Vagina (tissue), 2 donors: Measurements from ENCODE around the gene SPSB1. TPM values are rescaled to one million over a fixed set of nuclear protein-coding genes. Genes with fewer than 3 reads are reported as not detected.

Experiments
- DNase-seq, 2 donors: peaks; one replicate each; pipeline ENCODE4 v3.0.0-alpha.2; 2017; ENCODE audit errors: extremely low spot score in 2 of 2
- H3K27ac ChIP-seq: fragments of 200-600 bp; sonication (generic); one replicate; pipeline ENCODE4 v1.5.1; 2019
- H3K27me3 ChIP-seq: fragments of 200-600 bp; sonication (generic); one replicate; pipeline ENCODE4 v1.5.1; 2019
- H3K36me3 ChIP-seq, 2 donors: fragments of 200-600 bp; sonication (generic); one replicate each; pipeline ENCODE4 v1.5.1; 2017 to 2019
- H3K4me1 ChIP-seq: fragments of 200-600 bp; sonication (generic); one replicate; pipeline ENCODE4 v1.5.1; 2019
- H3K4me3 ChIP-seq, 2 donors: fragments of 200-600 bp; sonication (generic); 1 replicate in 1 of 2; 2 replicates in 1 of 2; pipeline ENCODE4 v1.5.1; 2016 to 2019
- H3K9me3 ChIP-seq: fragments of 200-600 bp; sonication (generic); one replicate; pipeline ENCODE4 v1.5.1; 2019
- POLR2A ChIP-seq, 2 donors: fragments of 450-650 bp; IDR thresholded peaks; one replicate each; pipeline ENCODE4 v1.6.1; 2017; ENCODE audit warnings: antibody characterized with exemption in 2 of 2, mild to moderate bottlenecking in 2 of 2, moderate library complexity in 2 of 2
- POLR2AphosphoS5 ChIP-seq, 2 donors: sonication (generic); formaldehyde crosslinking; IDR thresholded peaks; one replicate each; pipeline ENCODE4 v1.9.0; 2017; ENCODE audit warnings: antibody characterized with exemption in 2 of 2, mild to moderate bottlenecking in 2 of 2, low read depth in 1 of 2; ENCODE audit not compliant: insufficient read depth in 1 of 2
- intact Hi-C: fragments of 100-400 bp; cut with DNase I; formaldehyde crosslinking; loops from one replicate; pipeline ENCODE4 v1.15.1; 2023
- total RNA-seq: library from RNA; depleted of rRNA; stranded (reverse); fragments of >200 nt; gene quantifications from one replicate; pipeline ENCODE4 v1.2.3, GENCODE V29; 2016
- TF ChIP-seq, protein P1 (sequence below), 3 experiments: fragments of 450-650 bp in 2 of 3; fragments of 200-600 bp in 1 of 3; sonication (generic) in 1 of 3; IDR thresholded peaks; one replicate each; pipeline ENCODE4 v1.5.1; 2017 to 2019; ENCODE audit warnings: antibody characterized with exemption in 3 of 3, mild to moderate bottlenecking in 2 of 3, moderate library complexity in 2 of 3

The SPSB1 gene
- total RNA-seq, 1 donor from 2014 or later = 40.0 TPM

DNA sequence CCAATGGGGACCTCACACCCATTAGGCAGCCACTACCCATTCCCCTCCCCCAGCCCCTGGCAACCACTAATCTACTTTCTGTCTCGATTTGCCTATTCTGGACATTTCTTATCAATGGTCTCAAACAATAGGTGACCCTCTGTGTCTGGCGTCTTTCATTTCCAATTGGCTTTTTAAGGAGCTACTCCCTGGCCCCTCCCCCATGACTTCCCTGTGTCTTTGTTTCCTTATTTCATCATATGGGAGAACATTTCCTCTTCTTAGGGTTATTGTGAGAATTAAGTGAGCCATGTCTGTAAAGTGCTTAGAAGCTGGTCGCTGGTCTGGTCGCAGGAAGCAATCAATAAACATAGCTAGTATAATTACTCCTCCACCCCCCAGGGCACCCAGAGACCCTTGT lies 80.9 kb downstream of the SPSB1 start:
- TF ChIP-seq POLR2A (IDR thresholded peaks at IDR 0.05) = no peak
- TF ChIP-seq, protein P1, sequence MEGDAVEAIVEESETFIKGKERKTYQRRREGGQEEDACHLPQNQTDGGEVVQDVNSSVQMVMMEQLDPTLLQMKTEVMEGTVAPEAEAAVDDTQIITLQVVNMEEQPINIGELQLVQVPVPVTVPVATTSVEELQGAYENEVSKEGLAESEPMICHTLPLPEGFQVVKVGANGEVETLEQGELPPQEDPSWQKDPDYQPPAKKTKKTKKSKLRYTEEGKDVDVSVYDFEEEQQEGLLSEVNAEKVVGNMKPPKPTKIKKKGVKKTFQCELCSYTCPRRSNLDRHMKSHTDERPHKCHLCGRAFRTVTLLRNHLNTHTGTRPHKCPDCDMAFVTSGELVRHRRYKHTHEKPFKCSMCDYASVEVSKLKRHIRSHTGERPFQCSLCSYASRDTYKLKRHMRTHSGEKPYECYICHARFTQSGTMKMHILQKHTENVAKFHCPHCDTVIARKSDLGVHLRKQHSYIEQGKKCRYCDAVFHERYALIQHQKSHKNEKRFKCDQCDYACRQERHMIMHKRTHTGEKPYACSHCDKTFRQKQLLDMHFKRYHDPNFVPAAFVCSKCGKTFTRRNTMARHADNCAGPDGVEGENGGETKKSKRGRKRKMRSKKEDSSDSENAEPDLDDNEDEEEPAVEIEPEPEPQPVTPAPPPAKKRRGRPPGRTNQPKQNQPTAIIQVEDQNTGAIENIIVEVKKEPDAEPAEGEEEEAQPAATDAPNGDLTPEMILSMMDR (IDR thresholded peaks at IDR 0.05) = no peak
- no peak for TF ChIP-seq POLR2AphosphoS5 (IDR thresholded peaks at IDR 0.05; ENCODE audit: insufficient read depth in 1 of 2, low read depth in 1 of 2)
- no peaks in the 10 kb centered on the region for H3K36me3 ChIP-seq
- peaks cover 78% of the 10 kb centered on the region for H3K4me1 ChIP-seq
- no peak overlapping the region for H3K4me3 ChIP-seq
- H3K27ac ChIP-seq = no peak overlapping the region
- no peaks in the 10 kb centered on the region for H3K9me3 ChIP-seq
- no peaks in the 10 kb centered on the region for H3K27me3 ChIP-seq
- DNase-seq = no peak
- intact Hi-C loops = loop anchor here (2.0 kb wide), 2 partner anchors 73 to 81 kb away; partner anchors contain the start of gene SPSB1

DNA sequence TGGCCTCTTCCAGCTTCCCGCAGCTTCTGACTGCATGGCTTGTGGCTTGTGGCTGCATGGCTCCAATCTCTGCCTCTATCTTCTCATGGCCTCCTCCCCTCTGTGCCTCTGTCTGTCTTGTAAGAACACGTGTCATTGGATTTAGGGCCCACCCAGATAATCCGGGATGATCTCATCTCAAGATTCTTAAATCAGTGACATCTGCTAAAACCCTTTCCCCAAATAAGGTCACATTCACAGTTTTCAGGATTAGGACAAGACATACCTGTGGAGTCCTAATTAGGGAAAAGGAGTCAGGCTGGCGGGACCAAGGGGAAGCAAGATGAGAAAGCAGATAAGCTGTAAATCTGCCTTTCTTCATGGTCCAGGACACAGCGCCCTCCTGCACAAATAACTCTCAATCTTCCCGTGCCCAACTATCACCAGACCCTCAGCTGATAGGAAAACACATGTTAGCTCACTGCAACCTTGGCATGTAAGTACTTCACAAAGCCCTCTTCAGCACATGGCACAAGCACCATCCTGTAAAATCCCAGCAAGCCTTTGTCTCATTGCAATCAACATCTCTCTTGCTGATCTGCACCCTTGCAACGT lies 82.2 kb downstream of the SPSB1 start:
- Histone ChIP-seq H3K9me3 (no peaks in the 10 kb centered on the region), H3K27ac (peak overlapping the region; percentile 87), H3K4me1 (peaks cover 73% of the 10 kb centered on the region), H3K4me3 (no peak overlapping the region), H3K27me3 (no peaks in the 10 kb centered on the region), H3K36me3 (no peaks in the 10 kb centered on the region)
- DNase-seq = no peak
- no peak for TF ChIP-seq POLR2AphosphoS5 (IDR thresholded peaks at IDR 0.05; ENCODE audit: insufficient read depth in 1 of 2, low read depth in 1 of 2)
- intact Hi-C loops = loop anchor here (2.0 to 5.0 kb wide), 2 partner anchors 37 to 82 kb away; partner anchors contain the start of gene SPSB1

DNA sequence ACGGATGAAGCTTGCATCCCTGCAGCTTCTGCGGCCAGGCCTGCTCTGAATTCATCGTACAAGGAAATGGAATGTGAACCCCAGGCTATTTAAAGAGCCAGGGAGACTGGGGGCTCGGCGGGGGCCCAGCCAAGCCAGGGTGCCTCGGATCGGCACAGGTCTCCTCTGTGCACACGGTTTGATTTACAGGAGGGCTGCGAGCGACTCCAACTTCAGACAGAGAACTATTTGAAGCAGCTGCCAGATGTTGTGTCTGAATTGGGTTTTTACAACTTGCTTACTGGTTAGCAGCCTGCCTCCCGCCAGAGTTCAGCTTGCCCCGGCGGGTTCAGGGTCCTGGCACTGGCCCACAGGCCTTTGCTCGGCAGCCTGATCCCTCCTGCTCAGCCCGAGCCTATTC lies 83.2 kb downstream of the SPSB1 start:
- Histone ChIP-seq H3K4me1 (peaks cover 62% of the 10 kb centered on the region), H3K27ac (peak overlapping the region; percentile 87), H3K4me3 (no peak overlapping the region), H3K9me3 (no peaks in the 10 kb centered on the region), H3K36me3 (no peaks in the 10 kb centered on the region), H3K27me3 (no peaks in the 10 kb centered on the region)
- intact Hi-C loops = loop anchor here (2.0 to 5.0 kb wide), 2 partner anchors 36 to 83 kb away; partner anchors contain the start of gene SPSB1
- no peak for DNase-seq
- TF ChIP-seq, protein P1 (IDR thresholded peaks at IDR 0.05) = no peak
- TF ChIP-seq POLR2AphosphoS5 (IDR thresholded peaks at IDR 0.05; ENCODE audit: insufficient read depth in 1 of 2, low read depth in 1 of 2) = peak in 1 of 2 donors; percentile 72

DNA sequence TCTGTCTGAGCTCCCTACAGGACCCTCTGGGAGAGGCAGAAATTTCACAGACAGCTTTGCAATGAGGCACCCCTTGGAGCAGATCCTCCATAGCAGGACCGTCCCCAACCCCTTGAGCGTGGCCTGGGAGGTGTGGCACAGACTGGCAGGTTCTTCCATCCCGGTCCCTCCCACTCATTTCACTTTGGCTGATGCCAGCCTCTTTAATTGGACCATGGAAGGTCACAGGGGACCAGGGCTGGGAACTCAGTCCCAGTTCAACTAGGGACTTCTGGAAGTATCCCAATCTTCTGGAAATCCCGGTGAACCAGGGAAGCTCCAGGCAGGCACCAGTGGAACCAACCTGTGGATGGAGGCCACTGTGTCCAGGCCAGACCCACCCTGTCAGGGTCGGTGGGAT lies 83.7 kb downstream of the SPSB1 start:
- Histone ChIP-seq H3K36me3 (no peaks in the 10 kb centered on the region), H3K27me3 (no peaks in the 10 kb centered on the region), H3K4me1 (peaks cover 57% of the 10 kb centered on the region), H3K4me3 (no peak overlapping the region), H3K27ac (peak overlapping the region; percentile 87), H3K9me3 (no peaks in the 10 kb centered on the region)
- intact Hi-C loops = loop anchor here (5.0 kb wide), 1 partner anchor 36 kb away; no protein-coding TSS in a partner anchor
- DNase-seq = no peak
- TF ChIP-seq POLR2AphosphoS5 (IDR thresholded peaks at IDR 0.05; ENCODE audit: insufficient read depth in 1 of 2, low read depth in 1 of 2) = no peak
- no peak for TF ChIP-seq POLR2A (IDR thresholded peaks at IDR 0.05)
- TF ChIP-seq, protein P1 (IDR thresholded peaks at IDR 0.05) = no peak

DNA sequence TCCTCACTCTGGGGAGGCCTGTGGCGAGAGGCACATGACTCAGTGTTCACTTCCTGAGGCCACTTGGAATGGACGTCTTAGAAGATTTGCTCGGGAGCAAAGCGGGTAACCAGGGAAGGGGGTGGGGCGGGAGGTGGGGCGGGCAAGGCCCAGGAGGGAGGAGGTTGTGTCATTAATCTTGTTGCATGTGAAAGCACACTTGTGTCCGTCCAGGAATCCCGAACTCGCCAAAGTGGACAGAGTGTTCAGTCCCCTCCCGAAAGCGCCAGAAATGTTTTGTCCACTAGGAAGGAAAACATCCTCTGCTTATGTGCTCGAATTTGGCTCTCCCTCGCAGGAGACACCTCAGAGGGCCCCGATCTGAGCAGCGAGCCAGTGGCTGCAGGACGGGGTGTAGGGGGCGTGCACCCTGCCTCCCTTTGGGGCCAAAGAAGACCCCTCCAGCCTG lies 84.2 kb downstream of the SPSB1 start:
- no peaks in the 10 kb centered on the region for H3K36me3 ChIP-seq
- H3K4me3 ChIP-seq = no peak overlapping the region
- intact Hi-C loops = loop anchor here (5.0 kb wide), 1 partner anchor 35 kb away; no protein-coding TSS in a partner anchor
- no peaks in the 10 kb centered on the region for H3K27me3 ChIP-seq
- peak overlapping the region; percentile 87 for H3K27ac ChIP-seq
- no peaks in the 10 kb centered on the region for H3K9me3 ChIP-seq
- TF ChIP-seq POLR2A (IDR thresholded peaks at IDR 0.05) (no peak), POLR2AphosphoS5 (IDR thresholded peaks at IDR 0.05; ENCODE audit: insufficient read depth in 1 of 2, low read depth in 1 of 2) (peak; percentile 72 to 79)
- H3K4me1 ChIP-seq = peaks cover 52% of the 10 kb centered on the region
- DNase-seq = peak in 1 of 2 donors; percentile 96

DNA sequence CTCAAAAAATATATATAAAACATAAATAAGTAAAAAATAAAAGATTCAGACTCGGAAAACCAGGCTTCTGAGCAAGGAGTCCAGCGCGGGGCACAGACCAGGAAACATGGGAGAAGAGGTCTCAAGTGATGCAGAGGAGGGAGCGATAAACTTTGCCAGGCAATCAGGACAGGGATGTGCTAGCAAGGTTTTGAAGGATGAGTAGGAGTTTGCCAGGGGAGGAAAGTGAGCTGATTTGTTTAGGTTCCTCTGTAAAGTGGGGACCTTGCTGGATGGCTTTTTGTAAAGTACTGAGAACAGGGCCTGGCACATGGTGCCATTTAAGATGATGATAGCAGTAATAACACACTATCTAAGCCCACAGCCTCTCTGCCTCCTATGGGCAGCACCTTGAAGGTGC lies 86.1 kb downstream of the SPSB1 start:
- Histone ChIP-seq H3K4me1 (peaks cover 41% of the 10 kb centered on the region), H3K9me3 (no peaks in the 10 kb centered on the region), H3K27ac (peak overlapping the region; percentile 87), H3K36me3 (no peaks in the 10 kb centered on the region), H3K27me3 (no peaks in the 10 kb centered on the region), H3K4me3 (no peak overlapping the region)
- DNase-seq = no peak
- intact Hi-C loops = loop anchor here (5.0 kb wide), 1 partner anchor 34 kb away; no protein-coding TSS in a partner anchor
- TF ChIP-seq POLR2AphosphoS5 (IDR thresholded peaks at IDR 0.05; ENCODE audit: insufficient read depth in 1 of 2, low read depth in 1 of 2) (no peak), POLR2A (IDR thresholded peaks at IDR 0.05) (no peak)
- TF ChIP-seq, protein P1 (IDR thresholded peaks at IDR 0.05) = no peak
